Nephron (organoid): ENCODE data around the gene HERC4.

Source experiments
- H3K27ac Mint-ChIP-seq, 3 experiments: 2 replicates each; pipeline ENCODE4 v1.8.0; 2020; ENCODE audit warnings: mixed read lengths in 3 of 3, mild to moderate bottlenecking in 2 of 3, moderate library complexity in 1 of 3
- H3K27me3 Mint-ChIP-seq: 2 replicates; pipeline ENCODE4 v1.8.0; 2021; ENCODE audit warnings: low read depth, mild to moderate bottlenecking, moderate library complexity, mixed read lengths
- H3K36me3 Mint-ChIP-seq: 2 replicates; pipeline ENCODE4 v1.8.0; 2020; ENCODE audit warnings: low read depth, mixed read lengths
- H3K4me1 Mint-ChIP-seq: 2 replicates; pipeline ENCODE4 v1.8.0; 2020; ENCODE audit warnings: mixed read lengths
- H3K4me3 Mint-ChIP-seq, 3 experiments: 2 replicates each; pipeline ENCODE4 v1.8.0; 2020; ENCODE audit warnings: mild to moderate bottlenecking in 3 of 3, mixed read lengths in 3 of 3, moderate library complexity in 2 of 3
- H3K9me3 Mint-ChIP-seq: 2 replicates; pipeline ENCODE4 v1.8.0; 2020; ENCODE audit warnings: mixed read lengths
- CTCF ChIP-seq, 3 experiments: fragments of 200-600 bp; sonication (generic); IDR thresholded peaks; one replicate each; pipeline ENCODE4 v1.5.0; 2021; ENCODE audit warnings: antibody characterized with exemption in 3 of 3; ENCODE audit not compliant: unreplicated experiment in 3 of 3

Gene HERC4

GRCh38 chr10:67934336-67934735, 140.7 kb downstream of the HERC4 start:
- peaks cover 50% of the 10 kb centered on the region for H3K36me3 Mint-ChIP-seq

GRCh38 chr10:67933199-67933598, 141.9 kb downstream of the HERC4 start:
- Mint-ChIP-seq H3K4me1 (no peaks in the 10 kb centered on the region), H3K27ac (no peak overlapping the region), H3K9me3 (no peaks in the 10 kb centered on the region), H3K36me3 (peaks cover 51% of the 10 kb centered on the region), H3K27me3 (no peaks in the 10 kb centered on the region), H3K4me3 (no peak overlapping the region)
- no peak for TF ChIP-seq CTCF (IDR thresholded peaks at IDR 0.05; ENCODE audit: unreplicated experiment in 3 of 3)

More at GRCh38 chr10:67934336-67934735, 140.7 kb downstream of the HERC4 start:
- H3K4me3 Mint-ChIP-seq = no peak overlapping the region
- H3K27ac Mint-ChIP-seq = no peak overlapping the region
- H3K9me3 Mint-ChIP-seq = no peaks in the 10 kb centered on the region
- H3K4me1 Mint-ChIP-seq = no peaks in the 10 kb centered on the region
- H3K27me3 Mint-ChIP-seq = no peaks in the 10 kb centered on the region
- TF ChIP-seq CTCF (IDR thresholded peaks at IDR 0.05; ENCODE audit: unreplicated experiment in 3 of 3) = no peak

GRCh38 chr10:67926951-67927350, 148.1 kb downstream of the HERC4 start:
- no peak overlapping the region for H3K4me3 Mint-ChIP-seq
- H3K9me3 Mint-ChIP-seq = no peaks in the 10 kb centered on the region
- H3K36me3 Mint-ChIP-seq = peaks cover 46% of the 10 kb centered on the region
- no peak overlapping the region for H3K27ac Mint-ChIP-seq
- H3K4me1 Mint-ChIP-seq = no peaks in the 10 kb centered on the region
- no peak for TF ChIP-seq CTCF (IDR thresholded peaks at IDR 0.05; ENCODE audit: unreplicated experiment in 3 of 3)
- no peaks in the 10 kb centered on the region for H3K27me3 Mint-ChIP-seq

GRCh38 chr10:67925449-67926005, 149.6 kb downstream of the HERC4 start:
- TF ChIP-seq CTCF (IDR thresholded peaks at IDR 0.05; ENCODE audit: unreplicated experiment in 3 of 3) = no peak
- H3K27me3 Mint-ChIP-seq = no peaks in the 10 kb centered on the region
- H3K4me1 Mint-ChIP-seq = no peaks in the 10 kb centered on the region
- no peaks in the 10 kb centered on the region for H3K9me3 Mint-ChIP-seq
- no peak overlapping the region for H3K4me3 Mint-ChIP-seq
- no peak overlapping the region for H3K27ac Mint-ChIP-seq
- peaks cover 44% of the 10 kb centered on the region for H3K36me3 Mint-ChIP-seq

GRCh38 chr10:67924136-67924535, 150.9 kb downstream of the HERC4 start:
- Mint-ChIP-seq H3K36me3 (peaks cover 44% of the 10 kb centered on the region), H3K27ac (no peak overlapping the region), H3K4me3 (no peak overlapping the region), H3K4me1 (no peaks in the 10 kb centered on the region), H3K27me3 (no peaks in the 10 kb centered on the region), H3K9me3 (no peaks in the 10 kb centered on the region)
- no peak for TF ChIP-seq CTCF (IDR thresholded peaks at IDR 0.05; ENCODE audit: unreplicated experiment in 3 of 3)

GRCh38 chr10:67923551-67923950, 151.5 kb downstream of the HERC4 start:
- Mint-ChIP-seq H3K4me3 (no peak overlapping the region), H3K4me1 (no peaks in the 10 kb centered on the region), H3K27ac (no peak overlapping the region), H3K9me3 (no peaks in the 10 kb centered on the region), H3K36me3 (peaks cover 43% of the 10 kb centered on the region), H3K27me3 (no peaks in the 10 kb centered on the region)
- TF ChIP-seq CTCF (IDR thresholded peaks at IDR 0.05; ENCODE audit: unreplicated experiment in 3 of 3) = no peak
